Mesendoderm (in vitro differentiated cells): ENCODE data around the gene CEP112.

ENCODE experiments used
- DNase-seq: peaks from one replicate; pipeline ENCODE4 v3.0.0; 2013
- H2AK5ac ChIP-seq: 2 replicates; pipeline ENCODE4 v1.6.1; 2013; ENCODE audit warnings: low read length, inconsistent platforms
- H2BK120ac ChIP-seq: 2 replicates; pipeline ENCODE4 v1.6.1; 2013; ENCODE audit warnings: low read depth, mild to moderate bottlenecking, low read length, moderate library complexity, mixed read lengths
- H2BK15ac ChIP-seq: replicated peaks from 2 replicates; pipeline ENCODE4 v1.6.1; 2013; ENCODE audit warnings: low read depth, mild to moderate bottlenecking, moderate library complexity
- H2BK5ac ChIP-seq: 2 replicates; pipeline ENCODE4 v1.6.1; 2013; ENCODE audit warnings: low read length, inconsistent platforms
- H3K18ac ChIP-seq: 2 replicates; pipeline ENCODE4 v1.6.1; 2013; ENCODE audit warnings: mild to moderate bottlenecking, low read length, mixed read lengths
- H3K23ac ChIP-seq: one replicate; pipeline ENCODE4 v1.6.1; 2013; ENCODE audit warnings: low read length
- H3K27ac ChIP-seq: 2 replicates; pipeline ENCODE4 v1.5.1; 2013; ENCODE audit warnings: low read depth, mild to moderate bottlenecking, inconsistent platforms, low read length, moderate library complexity
- H3K27me3 ChIP-seq: 2 replicates; pipeline ENCODE4 v1.6.1; 2013; ENCODE audit warnings: low read length, control low read depth, mild to moderate bottlenecking, inconsistent platforms; ENCODE audit not compliant: insufficient read depth, poor library complexity
- H3K36me3 ChIP-seq: 2 replicates; pipeline ENCODE4 v1.6.1; 2013; ENCODE audit warnings: low read length, inconsistent platforms; ENCODE audit not compliant: control insufficient read depth, insufficient read depth
- H3K4ac ChIP-seq: one replicate; pipeline ENCODE4 v1.6.1; 2013; ENCODE audit warnings: low read depth, mild to moderate bottlenecking, low read length, moderate library complexity
- H3K4me1 ChIP-seq: 2 replicates; pipeline ENCODE4 v1.6.1; 2013; ENCODE audit warnings: low read depth, low read length, inconsistent platforms; ENCODE audit not compliant: control insufficient read depth
- H3K4me2 ChIP-seq: 2 replicates; pipeline ENCODE4 v1.6.1; 2013; ENCODE audit warnings: low read length
- H3K4me3 ChIP-seq: 2 replicates; pipeline ENCODE4 v1.5.1; 2013; ENCODE audit warnings: mild to moderate bottlenecking, low read length
- H3K56ac ChIP-seq: one replicate; pipeline ENCODE4 v1.6.1; 2013; ENCODE audit warnings: low read length
- H3K79me1 ChIP-seq: 2 replicates; pipeline ENCODE4 v1.6.1; 2013; ENCODE audit warnings: low read length, inconsistent platforms
- H3K79me2 ChIP-seq: 2 replicates; pipeline ENCODE4 v1.6.1; 2013; ENCODE audit warnings: mild to moderate bottlenecking, low read length; ENCODE audit not compliant: control insufficient read depth, insufficient read depth
- H3K9ac ChIP-seq: 2 replicates; pipeline ENCODE4 v1.6.1; 2013; ENCODE audit warnings: low read length, inconsistent platforms
- H4K5ac ChIP-seq: one replicate; pipeline ENCODE4 v1.6.1; 2013; ENCODE audit warnings: low read length
- H4K8ac ChIP-seq: one replicate; pipeline ENCODE4 v1.6.1; 2013; ENCODE audit warnings: low read depth, mild to moderate bottlenecking, control low read depth, low read length, moderate library complexity
- WGBS: extraction: QIAGEN DNeasy Blood & Tissue Kit; methylation state at CpG from one replicate; pipeline ENCODE4 v1.1.7; 2013; ENCODE audit warnings: low lambda C conversion rate, missing lambda C conversion rate; ENCODE audit not compliant: insufficient coverage; ENCODE audit errors: extremely low coverage; 5-methylcytosine and 5-hydroxymethylcytosine counted together

Gene CEP112

GRCh38 chr17:66200685-66201092, 8.8 kb upstream of the CEP112 start:
- Histone ChIP-seq H3K4ac (no peak overlapping the region), H2BK120ac (no peak overlapping the region), H2BK5ac (no peak overlapping the region), H3K27ac (no peak overlapping the region), H3K18ac (no peak overlapping the region), H4K8ac (no peak overlapping the region), H3K4me1 (no peaks in the 10 kb centered on the region), H3K79me1 (no peaks in the 10 kb centered on the region), H3K4me2 (no peak overlapping the region), H4K5ac (no peak overlapping the region), H3K9ac (no peak overlapping the region), H3K79me2 (no peaks in the 10 kb centered on the region), H3K36me3 (no peaks in the 10 kb centered on the region), H3K4me3 (no peak overlapping the region), H3K23ac (no peak overlapping the region), H2AK5ac (no peak overlapping the region), H3K27me3 (no peaks in the 10 kb centered on the region), H2BK15ac (no peak overlapping the region), H3K56ac (no peak overlapping the region)
- DNase-seq, result peak; percentile 73
- no CpG with 5 or more reads among the region's 3 CpGs for WGBS

- no peak overlapping the region for H2BK120ac ChIP-seq
- H2BK15ac ChIP-seq, result no peak overlapping the region
- H3K79me2 ChIP-seq, result no peaks in the 10 kb centered on the region
- no peak overlapping the region for H3K18ac ChIP-seq
- no peak overlapping the region for H3K27ac ChIP-seq
- no peaks in the 10 kb centered on the region for H3K79me1 ChIP-seq
- no peak overlapping the region for H3K4ac ChIP-seq
- WGBS, result no CpG with 5 or more reads among the region's 8 CpGs
- no peak for DNase-seq
- H3K27me3 ChIP-seq, result no peaks in the 10 kb centered on the region
- no peak overlapping the region for H2BK5ac ChIP-seq
- no peak overlapping the region for H3K4me3 ChIP-seq
- no peak overlapping the region for H4K5ac ChIP-seq
- H3K56ac ChIP-seq, result no peak overlapping the region
- H3K9ac ChIP-seq, result no peak overlapping the region
- H3K23ac ChIP-seq, result no peak overlapping the region
- H2AK5ac ChIP-seq, result no peak overlapping the region
- H4K8ac ChIP-seq, result no peak overlapping the region
- no peaks in the 10 kb centered on the region for H3K36me3 ChIP-seq
- no peak overlapping the region for H3K4me2 ChIP-seq
- H3K4me1 ChIP-seq, result no peaks in the 10 kb centered on the region
Observed at GRCh38 chr17:66198242-66198641, 6.3 kb upstream of the CEP112 start.

- Histone ChIP-seq H2BK5ac (no peak overlapping the region), H3K27me3 (no peaks in the 10 kb centered on the region), H3K79me1 (no peaks in the 10 kb centered on the region), H3K18ac (no peak overlapping the region), H2AK5ac (no peak overlapping the region), H3K23ac (no peak overlapping the region), H3K9ac (no peak overlapping the region), H2BK15ac (no peak overlapping the region), H4K5ac (no peak overlapping the region), H2BK120ac (no peak overlapping the region), H3K27ac (no peak overlapping the region), H3K56ac (no peak overlapping the region), H3K4ac (no peak overlapping the region), H3K36me3 (no peaks in the 10 kb centered on the region), H3K79me2 (no peaks in the 10 kb centered on the region), H4K8ac (no peak overlapping the region), H3K4me3 (no peak overlapping the region), H3K4me2 (peak overlapping the region; percentile 57), H3K4me1 (no peaks in the 10 kb centered on the region)
- no peak for DNase-seq
- no CpG with 5 or more reads among the region's 10 CpGs for WGBS
Observed at GRCh38 chr17:66192378-66192687, 400 bp upstream of the CEP112 start.

- Histone ChIP-seq H2BK120ac (no peak overlapping the region), H2BK15ac (no peak overlapping the region), H3K9ac (peak overlapping the region; percentile 86), H3K79me1 (no peaks in the 10 kb centered on the region), H3K36me3 (no peaks in the 10 kb centered on the region), H3K79me2 (no peaks in the 10 kb centered on the region), H3K4me3 (peak overlapping the region; percentile 81), H4K8ac (no peak overlapping the region), H2BK5ac (no peak overlapping the region), H3K23ac (no peak overlapping the region), H3K4ac (no peak overlapping the region), H3K18ac (peak overlapping the region; percentile 15), H4K5ac (no peak overlapping the region), H2AK5ac (no peak overlapping the region), H3K4me1 (no peaks in the 10 kb centered on the region), H3K56ac (peak overlapping the region; percentile 85), H3K27me3 (no peaks in the 10 kb centered on the region), H3K27ac (no peak overlapping the region), H3K4me2 (peak overlapping the region; percentile 76)
- DNase-seq, result no peak
- no CpG with 5 or more reads among the region's 16 CpGs for WGBS
Observed at GRCh38 chr17:66190738-66191592, 968 bp downstream of the CEP112 start.

GRCh38 chr17:66187718-66188117, 4.2 kb downstream of the CEP112 start:
- no peak overlapping the region for H2BK5ac ChIP-seq
- no peak overlapping the region for H3K56ac ChIP-seq
- H3K79me1 ChIP-seq, result no peaks in the 10 kb centered on the region
- no CpG with 5 or more reads among the region's 2 CpGs for WGBS
- no peaks in the 10 kb centered on the region for H3K79me2 ChIP-seq
- H2AK5ac ChIP-seq, result no peak overlapping the region
- H3K36me3 ChIP-seq, result no peaks in the 10 kb centered on the region
- H3K27me3 ChIP-seq, result no peaks in the 10 kb centered on the region
- no peak overlapping the region for H2BK120ac ChIP-seq
- no peak overlapping the region for H3K4me2 ChIP-seq
- H3K18ac ChIP-seq, result no peak overlapping the region
- H3K4me1 ChIP-seq, result no peaks in the 10 kb centered on the region
- no peak overlapping the region for H3K4me3 ChIP-seq
- no peak overlapping the region for H3K9ac ChIP-seq
- no peak overlapping the region for H2BK15ac ChIP-seq
- no peak overlapping the region for H3K27ac ChIP-seq
- no peak for DNase-seq
- no peak overlapping the region for H3K23ac ChIP-seq
- H4K8ac ChIP-seq, result no peak overlapping the region
- no peak overlapping the region for H4K5ac ChIP-seq
- H3K4ac ChIP-seq, result no peak overlapping the region

- no peak overlapping the region for H2BK5ac ChIP-seq
- no peak overlapping the region for H3K27ac ChIP-seq
- no peak overlapping the region for H4K8ac ChIP-seq
- H3K18ac ChIP-seq, result no peak overlapping the region
- H3K4me1 ChIP-seq, result no peaks in the 10 kb centered on the region
- no peaks in the 10 kb centered on the region for H3K79me1 ChIP-seq
- no peak overlapping the region for H2BK15ac ChIP-seq
- H3K56ac ChIP-seq, result no peak overlapping the region
- H3K4me2 ChIP-seq, result no peak overlapping the region
- H3K23ac ChIP-seq, result no peak overlapping the region
- H2AK5ac ChIP-seq, result no peak overlapping the region
- no peak overlapping the region for H4K5ac ChIP-seq
- no peaks in the 10 kb centered on the region for H3K27me3 ChIP-seq
- H3K79me2 ChIP-seq, result no peaks in the 10 kb centered on the region
- no peak overlapping the region for H3K9ac ChIP-seq
- no peak overlapping the region for H3K4me3 ChIP-seq
- no peak overlapping the region for H2BK120ac ChIP-seq
- H3K4ac ChIP-seq, result no peak overlapping the region
- H3K36me3 ChIP-seq, result no peaks in the 10 kb centered on the region
- DNase-seq, result no peak
- no CpG with 5 or more reads among the region's 4 CpGs for WGBS
Observed at GRCh38 chr17:66185862-66186261, 6.1 kb downstream of the CEP112 start.
